Measurements from ENCODE around the gene GPR160. TPM values are rescaled to one million over a fixed set of nuclear protein-coding genes. Genes with fewer than 3 reads are reported as not detected.

The GPR160 gene
- total RNA-seq, 4 donors from 2014 or later, result 0.62 to 2.1 (median 1.2) TPM

DNA sequence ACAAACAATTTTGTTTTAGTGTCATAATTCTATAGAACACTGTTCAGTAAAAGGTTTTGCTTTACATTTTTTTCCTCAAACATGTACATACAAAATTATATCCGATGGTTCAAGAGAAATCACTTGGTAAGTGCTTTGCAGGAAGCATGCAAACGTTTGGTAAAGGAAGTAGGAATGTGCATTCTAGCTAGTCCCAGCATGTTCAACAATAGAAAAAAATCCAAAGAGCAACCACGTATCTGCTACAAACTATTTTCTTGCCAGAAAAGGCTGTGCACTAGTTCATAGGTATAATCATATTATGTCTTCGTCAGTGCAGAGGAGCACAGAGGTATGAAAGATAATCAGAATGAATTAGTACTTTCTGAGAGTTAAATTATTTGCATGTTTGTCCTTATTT lies 58.0 kb downstream of the GPR160 start:
- Histone ChIP-seq H3K4me1 (no peaks in the 10 kb centered on the region), H3K27ac (no peak overlapping the region), H3K9me3 (no peaks in the 10 kb centered on the region), H3K36me3 (peaks cover 0 to 55% of the 10 kb centered on the region in 2 donors), H3K27me3 (no peaks in the 10 kb centered on the region), H3K4me3 (no peak overlapping the region)
- intact Hi-C loops (cut with DNase I; ENCODE audit: low total_unique reads), result no loop called here
- ATAC-seq (no peak), DNase-seq (no peak)
- TF ChIP-seq, protein P1, sequence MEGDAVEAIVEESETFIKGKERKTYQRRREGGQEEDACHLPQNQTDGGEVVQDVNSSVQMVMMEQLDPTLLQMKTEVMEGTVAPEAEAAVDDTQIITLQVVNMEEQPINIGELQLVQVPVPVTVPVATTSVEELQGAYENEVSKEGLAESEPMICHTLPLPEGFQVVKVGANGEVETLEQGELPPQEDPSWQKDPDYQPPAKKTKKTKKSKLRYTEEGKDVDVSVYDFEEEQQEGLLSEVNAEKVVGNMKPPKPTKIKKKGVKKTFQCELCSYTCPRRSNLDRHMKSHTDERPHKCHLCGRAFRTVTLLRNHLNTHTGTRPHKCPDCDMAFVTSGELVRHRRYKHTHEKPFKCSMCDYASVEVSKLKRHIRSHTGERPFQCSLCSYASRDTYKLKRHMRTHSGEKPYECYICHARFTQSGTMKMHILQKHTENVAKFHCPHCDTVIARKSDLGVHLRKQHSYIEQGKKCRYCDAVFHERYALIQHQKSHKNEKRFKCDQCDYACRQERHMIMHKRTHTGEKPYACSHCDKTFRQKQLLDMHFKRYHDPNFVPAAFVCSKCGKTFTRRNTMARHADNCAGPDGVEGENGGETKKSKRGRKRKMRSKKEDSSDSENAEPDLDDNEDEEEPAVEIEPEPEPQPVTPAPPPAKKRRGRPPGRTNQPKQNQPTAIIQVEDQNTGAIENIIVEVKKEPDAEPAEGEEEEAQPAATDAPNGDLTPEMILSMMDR (IDR thresholded peaks at IDR 0.05 in 4 of 5, conservative IDR thresholded peaks at IDR 0.05 in 1 of 5), result no peak
- no peak for TF ChIP-seq POLR2A (IDR thresholded peaks at IDR 0.05)
- in situ Hi-C loops (cut with MboI; ENCODE audit: low sequenced_read_pairs in 4 of 4), result no loop called here

DNA sequence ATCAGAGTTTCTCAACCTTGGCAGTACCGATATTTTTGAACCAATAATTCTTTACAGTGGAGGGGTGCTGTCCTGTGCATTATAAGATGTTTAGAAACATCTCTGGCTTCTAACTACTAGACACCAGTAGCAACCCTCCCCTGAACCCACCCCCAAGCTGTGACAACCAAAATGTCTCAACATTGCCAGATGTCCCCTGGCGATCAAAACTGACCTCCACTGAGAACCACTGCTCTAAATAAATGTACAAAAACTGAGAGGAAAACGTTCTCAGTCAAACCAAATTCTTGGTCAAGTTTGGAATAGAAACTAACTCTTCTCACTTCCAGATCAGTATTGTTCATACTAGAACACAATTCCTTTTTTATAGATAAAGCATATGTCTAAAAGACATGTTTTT lies 58.5 kb downstream of the GPR160 start:
- no peak overlapping the region for H3K4me3 ChIP-seq
- no peaks in the 10 kb centered on the region for H3K4me1 ChIP-seq
- in situ Hi-C loops (cut with MboI; ENCODE audit: low sequenced_read_pairs in 4 of 4), result no loop called here
- DNase-seq, result no peak
- no peaks in the 10 kb centered on the region for H3K27me3 ChIP-seq
- no peak overlapping the region for H3K27ac ChIP-seq
- intact Hi-C loops (cut with DNase I; ENCODE audit: low total_unique reads), result no loop called here
- H3K9me3 ChIP-seq, result no peaks in the 10 kb centered on the region
- H3K36me3 ChIP-seq, result peaks cover 0 to 61% of the 10 kb centered on the region in 2 donors
- no peak for ATAC-seq
- TF ChIP-seq, protein P1 (IDR thresholded peaks at IDR 0.05 in 4 of 5, conservative IDR thresholded peaks at IDR 0.05 in 1 of 5), result no peak
- no peak for TF ChIP-seq POLR2A (IDR thresholded peaks at IDR 0.05)

DNA sequence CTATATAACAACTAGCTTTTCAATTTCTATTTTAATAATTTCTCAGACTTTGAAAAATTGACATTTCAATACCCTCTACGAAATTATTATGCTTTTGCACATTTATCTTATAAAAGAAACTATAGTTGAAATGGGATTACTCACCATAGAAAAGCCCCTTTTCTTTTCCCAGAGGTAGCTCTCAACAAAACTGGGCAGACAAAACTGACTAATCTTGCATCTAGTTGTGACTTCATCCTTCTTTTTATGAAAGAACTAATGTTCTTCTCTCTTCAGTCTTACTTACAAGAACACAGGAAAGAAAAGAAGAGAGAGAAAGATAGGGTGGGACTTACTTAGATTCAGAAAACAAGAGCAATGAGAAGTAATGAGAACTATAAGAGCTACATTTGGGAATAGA lies 61.0 kb downstream of the GPR160 start:
- Histone ChIP-seq H3K9me3 (no peaks in the 10 kb centered on the region), H3K27ac (no peak overlapping the region), H3K4me1 (no peaks in the 10 kb centered on the region), H3K4me3 (no peak overlapping the region), H3K27me3 (no peaks in the 10 kb centered on the region), H3K36me3 (peaks cover 0 to 80% of the 10 kb centered on the region in 2 donors)
- no peak for DNase-seq
- TF ChIP-seq, protein P1 (IDR thresholded peaks at IDR 0.05 in 4 of 5, conservative IDR thresholded peaks at IDR 0.05 in 1 of 5), result no peak
- TF ChIP-seq POLR2A (IDR thresholded peaks at IDR 0.05), result no peak
- intact Hi-C loops (cut with DNase I; ENCODE audit: low total_unique reads), result no loop called here
- ATAC-seq, result no peak
- in situ Hi-C loops (cut with MboI; ENCODE audit: low sequenced_read_pairs in 4 of 4), result no loop called here

GRCh38 chr3:170100944-170101343 lies 63.1 kb downstream of the GPR160 start:
- Histone ChIP-seq H3K4me3 (no peak overlapping the region), H3K27me3 (no peaks in the 10 kb centered on the region), H3K27ac (no peak overlapping the region), H3K9me3 (no peaks in the 10 kb centered on the region), H3K36me3 (peaks cover 0 to 76% of the 10 kb centered on the region in 2 donors), H3K4me1 (no peaks in the 10 kb centered on the region)
- no peak for DNase-seq
- in situ Hi-C loops (cut with MboI; ENCODE audit: low sequenced_read_pairs in 4 of 4), result no loop called here
- TF ChIP-seq POLR2A (IDR thresholded peaks at IDR 0.05), result no peak
- TF ChIP-seq, protein P1 (IDR thresholded peaks at IDR 0.05 in 4 of 5, conservative IDR thresholded peaks at IDR 0.05 in 1 of 5), result no peak
- intact Hi-C loops (cut with DNase I; ENCODE audit: low total_unique reads), result no loop called here
- ATAC-seq, result no peak

DNA sequence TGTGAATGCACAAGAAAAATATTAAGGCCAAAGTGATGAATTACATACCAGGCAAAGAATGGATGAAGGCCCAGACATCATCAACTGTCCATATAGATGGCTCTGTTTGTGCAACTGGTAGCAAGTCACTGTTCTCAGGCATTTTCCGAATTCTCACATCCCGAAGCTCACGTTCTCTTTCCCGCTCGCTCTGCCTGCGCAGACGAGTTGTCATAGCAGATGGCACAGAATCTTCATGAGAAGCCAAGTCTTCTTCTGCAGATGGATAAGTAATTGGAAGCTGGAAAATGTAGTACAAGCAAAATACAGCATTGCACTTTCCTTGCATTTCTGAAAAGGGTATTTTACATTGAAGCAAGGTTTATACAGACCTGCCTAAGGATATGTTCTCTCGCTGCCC lies 64.6 kb downstream of the GPR160 start:
- intact Hi-C loops (cut with DNase I; ENCODE audit: low total_unique reads), result no loop called here
- H3K36me3 ChIP-seq, result peaks cover 0 to 74% of the 10 kb centered on the region in 2 donors
- in situ Hi-C loops (cut with MboI; ENCODE audit: low sequenced_read_pairs in 4 of 4), result no loop called here

More for the DNA sequence above, 64.6 kb downstream of the GPR160 start:
- no peak for TF ChIP-seq POLR2A (IDR thresholded peaks at IDR 0.05)
- TF ChIP-seq, protein P1 (IDR thresholded peaks at IDR 0.05 in 4 of 5, conservative IDR thresholded peaks at IDR 0.05 in 1 of 5), result no peak
- H3K9me3 ChIP-seq, result no peaks in the 10 kb centered on the region
- H3K27ac ChIP-seq, result no peak overlapping the region
- no peaks in the 10 kb centered on the region for H3K27me3 ChIP-seq
- no peak overlapping the region for H3K4me3 ChIP-seq
- DNase-seq (no peak), ATAC-seq (no peak)
- no peaks in the 10 kb centered on the region for H3K4me1 ChIP-seq
